Endothelial cell of hepatic sinusoid (primary cell): ENCODE results near the gene SSTR3.
"Not testable (repeated sequence)": the region's sequence is repeated elsewhere in the genome, so short reads cannot be mapped to it uniquely, and the experiment has no call there.

Experiments
- in situ Hi-C: cut with HindIII; loops from 2 replicates; pipeline ENCODE4 v1.10.0; 2017; ENCODE audit warnings: low sequenced_read_pairs

SSTR3 gene

DNA sequence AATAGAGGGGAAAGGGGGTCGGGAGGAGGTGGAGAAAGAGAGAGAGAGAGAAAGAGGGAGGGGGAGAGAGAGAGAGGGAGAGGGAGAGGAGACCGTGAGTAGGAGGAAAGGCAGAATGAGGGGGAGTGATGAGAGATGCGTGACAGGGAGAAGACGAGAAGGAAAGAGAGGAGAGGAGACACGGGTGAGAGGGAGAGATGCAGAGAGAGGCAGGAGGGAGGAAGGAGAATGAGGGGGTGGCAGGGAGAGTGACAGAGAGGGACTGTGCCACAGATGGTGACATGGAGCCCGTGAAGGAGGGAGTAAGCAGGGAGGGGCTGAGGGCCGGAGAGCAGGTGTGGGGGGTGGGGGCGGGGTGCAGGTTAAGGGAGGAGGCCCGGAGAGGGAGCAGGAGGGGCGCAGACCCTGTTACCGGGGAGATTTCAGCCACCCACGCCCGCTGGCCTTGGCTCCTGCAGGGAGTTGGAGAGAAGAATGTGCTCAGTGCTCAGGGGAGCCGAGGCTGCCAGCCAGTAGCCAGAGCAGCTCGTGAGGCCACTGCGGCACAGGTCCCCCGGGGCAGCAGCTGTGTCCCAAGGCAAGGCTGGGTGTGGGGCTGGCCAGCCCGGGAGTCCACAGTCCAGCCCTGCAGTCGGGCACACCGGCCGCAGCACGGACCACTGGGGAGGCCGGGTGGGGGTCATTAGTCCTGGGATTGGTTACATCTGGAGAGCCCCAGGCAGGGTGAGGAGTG, at the start of gene SSTR3:
SSTR3 (minus strand) TSS at position 304 of the 733 bp plus-strand sequence. CDS start 4,674 bp downstream, outside the sequence.
- in situ Hi-C loops, result loop anchor here (5.0 to 10.0 kb wide), 4 partner anchors 35 to 158 kb away; partner anchors contain the start of gene KCTD17

DNA sequence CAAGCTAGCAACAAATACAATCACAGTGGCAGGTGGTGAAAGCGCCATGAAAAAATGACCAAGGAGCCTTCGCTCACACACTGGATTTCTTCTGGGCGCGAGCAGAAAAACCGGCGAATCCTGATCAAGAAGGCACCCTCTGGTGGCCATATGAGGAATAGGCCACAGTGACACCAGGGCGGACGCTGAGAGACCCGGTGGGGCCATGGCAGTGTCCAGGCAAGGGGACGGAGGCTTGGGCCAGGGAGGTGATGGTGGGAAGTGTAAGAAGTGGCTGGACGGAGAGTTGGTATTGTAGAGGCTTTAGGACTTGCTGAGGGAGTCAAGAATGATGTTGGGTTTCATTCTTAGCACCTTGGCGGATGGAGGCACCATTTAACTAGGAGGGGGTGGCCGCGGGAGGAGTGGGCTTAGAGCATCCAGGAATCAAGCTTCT, 48.6 kb upstream of the SSTR3 start:
- in situ Hi-C loops, result loop anchor here (5.0 to 10.0 kb wide), 4 partner anchors 49 to 124 kb away; partner anchors contain the start of genes C1QTNF6 and SSTR3

DNA sequence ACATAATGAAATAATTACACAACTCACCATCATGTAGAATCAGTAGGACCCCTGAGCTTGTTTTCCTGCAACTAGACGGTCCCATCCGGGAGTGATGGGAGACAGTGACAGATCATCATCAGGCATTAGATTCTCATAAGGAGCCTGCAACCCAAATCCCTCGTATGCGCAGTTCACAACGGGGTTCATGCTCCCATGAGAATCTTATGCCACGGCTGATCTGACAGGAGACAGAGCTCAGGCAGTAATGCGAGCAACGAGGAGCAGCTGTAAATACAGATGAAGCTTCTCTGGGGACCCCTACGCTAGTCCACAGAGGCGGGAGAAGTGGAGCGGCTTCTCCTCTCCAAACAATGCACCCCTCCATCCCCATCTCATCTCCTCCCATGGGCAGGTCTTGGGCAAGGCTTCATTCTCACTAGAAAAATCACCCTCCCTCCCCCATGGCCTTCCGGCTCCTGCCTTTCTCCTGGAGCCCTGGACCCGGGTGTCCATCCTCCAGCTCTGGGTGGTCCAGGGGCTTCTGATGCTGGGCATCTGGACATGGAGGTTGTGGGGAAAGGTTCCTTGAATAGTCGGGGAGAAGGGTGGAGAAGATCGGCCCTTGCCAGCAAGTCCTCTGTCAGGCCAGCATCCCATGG, 48.0 kb upstream of the SSTR3 start:
- in situ Hi-C loops, result loop anchor here (5.0 to 10.0 kb wide), 4 partner anchors 48 to 125 kb away; partner anchors contain the start of genes C1QTNF6 and SSTR3

DNA sequence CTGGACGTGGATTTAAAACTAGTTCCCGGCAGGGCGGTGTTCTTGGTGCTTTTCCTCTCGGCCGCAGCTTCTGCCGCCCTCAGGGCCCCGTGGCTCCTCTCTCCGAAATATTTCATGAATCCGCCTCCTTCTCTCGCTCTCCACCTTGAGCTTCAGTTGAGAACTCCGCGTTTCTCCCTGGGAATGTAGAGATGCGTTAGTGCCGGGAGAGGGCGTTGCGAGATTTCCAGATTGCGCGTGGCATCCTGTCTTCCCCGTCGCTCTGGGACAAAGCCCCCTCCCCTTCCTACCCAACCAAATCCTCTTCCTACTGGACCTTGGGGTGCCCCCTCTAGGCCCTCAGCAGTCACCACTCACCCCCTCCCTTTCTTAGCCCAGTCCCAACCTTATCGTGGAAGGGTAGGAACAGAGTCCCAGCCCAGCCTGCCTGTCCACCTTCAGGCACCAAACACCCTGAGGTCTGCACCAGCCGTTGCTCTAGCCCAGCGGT, 47.3 kb upstream of the SSTR3 start:
- in situ Hi-C loops, result loop anchor here (5.0 to 10.0 kb wide), 4 partner anchors 47 to 125 kb away; partner anchors contain the start of genes C1QTNF6 and SSTR3

DNA sequence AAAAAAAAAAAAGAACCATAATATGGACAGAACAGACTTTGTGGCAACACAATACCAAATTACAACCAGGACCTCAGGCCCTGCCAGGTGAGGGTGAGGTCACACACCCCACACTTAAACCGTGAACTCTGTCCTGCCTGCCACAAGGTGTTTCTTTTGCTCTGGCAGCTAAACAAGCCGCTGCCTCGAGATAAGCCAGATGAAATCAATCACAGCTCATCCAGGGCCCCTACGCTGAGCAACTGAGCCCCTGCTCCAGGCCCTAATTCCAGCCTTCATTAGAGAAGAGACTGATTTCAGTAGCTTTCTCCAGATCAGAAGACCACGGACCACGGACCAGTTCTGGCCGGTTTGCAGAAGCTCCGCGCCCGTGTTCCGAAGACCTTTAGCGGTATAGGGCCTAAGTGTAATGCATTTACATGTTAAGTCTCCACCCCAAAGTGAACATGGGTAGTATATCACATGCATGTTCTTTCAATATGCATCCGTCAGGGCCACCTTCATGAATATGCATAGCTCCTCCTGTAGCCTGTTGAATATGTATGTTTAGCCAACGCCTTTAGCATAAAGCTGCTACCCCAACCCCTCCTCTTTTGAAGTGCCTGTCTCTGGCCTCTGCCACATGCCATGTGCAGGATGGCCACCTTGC, 46.6 kb upstream of the SSTR3 start:
- in situ Hi-C loops, result no loop called here

DNA sequence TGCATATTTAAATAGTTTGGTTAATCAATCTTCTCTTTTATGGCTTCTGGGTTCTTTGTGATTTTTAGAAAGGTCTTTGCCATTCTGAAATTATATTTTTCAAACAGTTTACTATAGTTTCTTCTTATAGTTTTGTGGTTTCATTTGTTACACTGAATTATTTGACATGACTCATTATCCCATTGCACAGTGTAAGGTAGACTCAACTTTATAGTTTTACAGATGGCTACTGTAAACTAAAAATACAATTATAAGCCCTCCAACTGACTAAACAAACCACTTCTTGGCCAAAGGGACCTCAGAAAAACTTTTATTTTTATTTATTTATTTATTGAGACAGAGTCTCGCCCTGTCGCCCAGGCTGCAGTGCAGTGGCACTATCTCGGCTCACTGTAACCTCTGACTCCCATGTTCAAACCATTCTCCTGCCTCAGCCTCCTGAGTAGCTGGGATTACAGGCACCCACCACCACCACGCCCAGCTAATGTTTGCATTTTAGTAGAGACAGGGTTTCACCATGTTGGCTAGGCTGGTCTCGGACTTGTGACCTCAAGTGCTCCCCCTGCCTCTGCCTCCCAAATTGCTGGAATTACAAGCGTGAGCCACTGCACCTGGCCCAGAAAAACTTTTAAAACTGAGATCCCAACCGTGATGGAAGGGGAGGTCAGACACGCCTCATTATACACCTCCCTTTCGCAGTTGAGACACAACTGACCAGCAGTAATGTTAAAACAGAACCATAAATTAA, 45.9 kb upstream of the SSTR3 start:
- in situ Hi-C loops, result no loop called here

DNA sequence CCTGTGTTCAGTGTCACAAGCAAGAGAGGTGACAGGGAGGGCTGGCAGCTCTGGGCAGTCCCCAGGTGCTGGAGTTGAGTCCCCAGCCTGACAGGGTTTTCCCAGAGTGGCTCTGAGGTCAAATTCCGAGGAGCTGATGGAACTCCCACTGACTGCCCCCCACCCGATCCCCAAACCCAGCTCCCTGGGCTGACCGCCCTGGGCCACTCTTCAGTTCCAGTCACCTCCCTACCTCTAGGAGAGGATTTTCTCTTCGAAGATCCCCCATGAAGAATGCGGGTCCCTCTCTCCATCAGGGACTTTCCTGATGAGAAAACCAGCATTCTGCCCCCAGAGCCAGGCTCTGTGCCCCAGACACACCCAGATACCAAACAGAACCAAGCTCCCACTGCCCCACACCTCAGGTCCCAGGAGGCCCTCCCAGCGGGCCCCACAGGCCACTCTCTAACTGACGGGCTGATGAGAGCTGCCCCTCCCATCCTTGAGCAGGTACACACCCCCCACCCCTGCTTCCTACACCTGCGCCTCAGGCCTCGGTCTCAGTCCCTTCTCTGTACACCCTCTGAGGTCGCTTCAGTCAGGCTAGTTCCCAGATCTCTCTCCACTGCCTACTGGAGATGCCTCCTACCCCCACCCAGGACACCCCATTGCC, 43.9 kb upstream of the SSTR3 start:
- in situ Hi-C loops, result no loop called here

DNA sequence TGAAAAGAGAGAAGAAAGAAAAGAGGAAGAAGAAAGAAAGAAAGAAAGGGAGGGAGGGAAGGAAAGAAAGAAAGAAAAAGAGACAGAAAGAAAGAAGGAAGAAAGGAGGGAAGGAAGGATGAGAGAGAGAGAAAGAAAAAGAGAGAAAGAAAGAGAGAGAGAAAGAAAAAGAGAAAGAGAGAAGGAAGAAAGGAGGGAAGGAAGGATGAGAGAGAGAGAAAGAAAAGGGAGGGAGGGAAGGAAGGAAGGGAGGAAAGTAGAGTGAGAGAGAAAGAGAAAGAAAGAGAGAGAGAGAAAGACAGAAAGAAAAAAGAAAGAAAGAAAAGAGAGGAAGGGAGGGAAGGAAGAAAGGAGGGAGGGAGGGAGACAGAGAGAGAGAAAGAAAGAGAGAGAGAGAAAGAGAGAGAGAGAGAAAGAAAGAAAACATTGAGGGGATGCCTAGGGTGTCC, 43.3 kb upstream of the SSTR3 start:
- in situ Hi-C loops, result no loop called here

DNA sequence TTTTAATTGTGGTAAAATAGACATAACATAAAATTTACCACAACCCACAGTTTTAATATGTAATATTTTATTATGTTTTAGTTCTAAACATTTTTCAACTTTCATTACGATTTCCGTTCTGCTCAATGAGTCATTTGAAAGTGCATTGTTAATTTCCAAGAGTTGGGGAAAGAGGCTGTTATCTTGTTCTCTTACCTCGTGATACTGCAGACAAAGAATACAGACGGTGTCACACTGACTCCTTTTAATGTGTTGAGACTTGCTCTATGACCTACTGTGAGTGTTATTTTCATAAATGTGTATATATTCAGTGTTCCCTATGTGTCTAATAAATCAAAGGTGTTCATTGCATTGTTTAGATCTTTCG, 42.6 kb upstream of the SSTR3 start:
- in situ Hi-C loops, result no loop called here

DNA sequence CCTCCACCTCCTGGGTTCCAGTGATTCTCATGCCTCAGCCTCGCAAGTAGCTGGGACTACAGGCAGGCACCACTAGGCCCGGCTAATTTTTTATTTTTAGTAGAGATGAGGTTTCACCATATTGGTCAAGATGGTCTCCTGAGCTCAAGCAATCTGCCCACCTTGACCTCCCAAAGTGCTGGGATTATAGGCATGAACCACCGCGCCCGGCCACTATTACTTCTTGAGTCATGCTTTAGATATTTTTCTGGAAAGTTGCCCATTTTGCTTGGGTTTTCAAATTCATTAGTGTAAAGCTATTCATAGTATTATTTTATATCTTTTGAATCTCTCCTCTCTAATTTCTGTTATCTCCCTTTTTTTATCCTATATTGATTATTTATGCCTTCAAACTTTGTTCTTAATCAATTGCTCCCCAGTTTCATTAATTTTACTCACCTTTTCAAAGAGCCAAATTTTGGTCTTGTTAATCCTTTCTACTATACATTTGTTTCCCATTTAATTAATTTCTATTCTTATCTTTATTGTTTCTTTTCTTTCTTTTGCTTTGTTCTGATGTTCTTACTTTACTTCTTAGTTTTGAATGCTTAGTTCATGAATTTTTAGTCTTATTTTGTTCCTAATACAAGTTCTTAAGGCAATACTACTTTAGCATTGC, 42.1 kb upstream of the SSTR3 start:
- in situ Hi-C loops, result no loop called here

DNA sequence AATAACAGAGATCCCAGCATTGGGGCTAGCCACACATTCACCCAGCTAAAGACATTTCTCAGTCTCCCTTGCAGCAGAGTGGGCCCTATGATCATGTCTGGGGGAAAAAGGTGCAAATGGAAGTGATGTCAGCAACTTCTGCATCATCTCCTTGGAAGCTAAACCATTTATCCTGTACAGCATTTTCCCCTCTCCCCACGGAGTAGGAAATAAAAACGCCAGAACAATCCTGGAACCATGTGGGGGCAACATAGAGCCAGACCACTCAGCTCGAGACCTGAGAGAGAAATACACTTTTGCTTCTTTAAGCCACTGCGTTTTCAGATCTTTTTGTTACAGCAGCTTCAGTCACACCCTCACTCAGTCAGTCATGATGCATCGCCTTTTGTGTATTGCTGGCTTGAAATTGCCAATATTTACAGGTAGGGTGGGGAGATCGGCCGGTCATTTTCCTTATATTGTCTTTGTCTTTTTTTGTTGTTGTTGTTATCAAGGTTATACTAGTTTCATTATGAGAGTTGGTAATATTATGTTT, 40.9 kb upstream of the SSTR3 start:
- in situ Hi-C loops, result no loop called here

DNA sequence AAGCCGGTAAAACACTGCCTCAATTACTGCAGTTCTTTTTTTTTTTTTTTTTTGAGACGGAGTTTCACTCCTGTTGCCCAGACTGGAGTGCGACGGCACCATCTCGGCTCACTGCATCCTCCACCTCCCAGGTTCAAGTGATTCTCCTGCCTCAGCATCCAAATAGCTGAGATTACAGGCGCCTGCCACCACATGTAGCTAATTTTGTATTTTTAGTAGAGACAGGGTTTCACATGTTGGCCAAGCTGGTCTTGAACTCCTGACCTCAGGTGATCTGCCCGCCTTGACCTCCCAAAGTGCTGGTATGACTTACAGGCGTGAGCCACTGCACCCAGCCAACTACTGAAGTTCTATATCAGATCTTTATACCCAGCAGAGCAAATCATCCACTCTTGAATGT, 39.6 kb upstream of the SSTR3 start:
- in situ Hi-C loops, result not testable (repeated sequence)

DNA sequence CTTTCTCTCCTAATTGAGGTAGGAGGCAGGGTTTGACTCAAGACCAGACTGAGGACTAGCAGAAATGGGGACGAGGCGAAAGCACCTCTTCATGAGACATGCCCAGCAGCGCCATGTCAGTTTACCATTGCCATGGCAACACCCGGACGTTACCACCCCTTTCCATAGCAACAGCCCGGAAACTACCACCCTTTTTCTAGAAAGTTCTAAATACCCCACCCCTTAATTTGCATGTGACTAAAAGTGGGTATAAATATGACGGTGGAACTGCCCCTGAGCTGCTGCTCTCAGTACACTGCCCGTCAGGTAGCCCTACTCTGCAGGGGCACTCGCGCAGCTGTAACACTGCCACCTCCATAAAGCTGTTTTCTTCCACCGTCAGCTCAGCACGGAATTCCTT, 37.7 kb upstream of the SSTR3 start:
- in situ Hi-C loops, result no loop called here

DNA sequence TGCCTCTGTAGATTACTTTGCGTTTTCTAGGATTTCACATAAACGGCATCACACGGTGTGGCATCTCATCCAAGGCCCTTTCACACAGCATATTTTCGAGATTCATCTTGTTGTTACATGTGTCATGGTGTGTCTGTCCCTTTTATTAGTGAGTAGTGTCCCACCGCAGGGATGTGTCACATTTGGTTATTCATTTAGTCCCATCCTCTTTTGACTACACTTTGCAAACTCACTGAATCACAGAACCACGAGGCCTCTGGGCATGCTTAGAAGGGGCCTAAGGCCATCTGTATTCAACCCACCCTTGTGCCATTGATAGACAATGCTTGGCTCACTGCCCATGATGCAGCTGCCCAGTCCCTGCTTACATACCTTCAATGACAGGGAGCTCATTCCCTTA, 36.0 kb upstream of the SSTR3 start:
- in situ Hi-C loops, result no loop called here

DNA sequence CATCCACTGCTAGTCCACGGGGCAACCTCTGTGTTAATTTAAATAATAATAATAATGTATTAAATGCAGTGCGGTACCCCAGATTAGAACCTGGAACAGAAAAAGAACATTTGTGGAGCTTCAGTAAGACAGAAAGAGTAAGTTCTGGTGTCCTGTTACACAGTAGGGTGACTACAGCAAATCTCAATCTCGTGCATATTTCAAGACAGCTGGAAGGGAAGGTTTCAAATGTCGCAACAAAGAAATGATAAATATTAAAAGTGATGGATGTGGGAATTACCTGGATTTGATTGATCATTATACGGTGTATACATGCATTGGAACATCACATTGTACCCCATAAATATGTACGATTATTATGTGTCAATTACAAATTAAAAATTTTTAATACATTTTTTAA, 33.5 kb upstream of the SSTR3 start:
- in situ Hi-C loops, result no loop called here

DNA sequence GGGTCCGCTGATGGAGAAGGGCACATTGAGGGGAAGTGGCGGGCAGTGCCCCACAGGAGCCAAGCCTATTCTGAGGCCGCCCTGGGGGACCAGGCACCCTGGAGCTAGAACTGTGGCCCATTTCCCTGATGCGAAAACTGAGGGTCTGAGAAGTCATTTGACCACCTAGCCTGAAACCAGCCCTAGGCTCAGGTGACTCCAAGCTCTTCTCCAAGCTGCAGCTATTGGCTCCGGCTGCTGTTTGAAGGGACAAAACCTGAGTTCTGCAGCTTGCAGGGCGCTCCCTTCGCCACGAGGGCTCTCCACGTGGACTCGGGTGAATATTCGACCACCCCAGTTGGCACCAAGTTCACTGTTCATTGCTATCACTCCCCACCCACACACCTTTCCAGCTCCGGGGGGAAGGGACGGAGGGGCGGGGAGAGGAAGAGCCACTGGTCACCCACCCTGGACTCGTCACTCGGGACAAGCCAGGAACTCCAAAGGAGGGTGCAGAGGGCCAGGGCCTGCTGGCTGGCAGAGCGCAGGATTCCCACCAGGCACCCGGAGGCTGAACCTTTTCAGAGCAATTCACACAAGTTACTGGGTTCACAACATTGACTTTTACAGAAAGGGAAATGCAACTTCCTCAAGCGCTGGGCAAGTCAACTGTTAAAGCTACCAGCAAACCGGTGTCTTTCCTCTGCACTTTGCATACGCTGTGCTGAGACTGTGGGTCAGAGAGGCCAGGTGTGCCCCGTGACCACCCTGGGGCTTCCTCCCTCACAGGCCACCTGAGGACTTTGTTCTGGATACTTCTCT, 32.8 kb upstream of the SSTR3 start:
- in situ Hi-C loops, result no loop called here

DNA sequence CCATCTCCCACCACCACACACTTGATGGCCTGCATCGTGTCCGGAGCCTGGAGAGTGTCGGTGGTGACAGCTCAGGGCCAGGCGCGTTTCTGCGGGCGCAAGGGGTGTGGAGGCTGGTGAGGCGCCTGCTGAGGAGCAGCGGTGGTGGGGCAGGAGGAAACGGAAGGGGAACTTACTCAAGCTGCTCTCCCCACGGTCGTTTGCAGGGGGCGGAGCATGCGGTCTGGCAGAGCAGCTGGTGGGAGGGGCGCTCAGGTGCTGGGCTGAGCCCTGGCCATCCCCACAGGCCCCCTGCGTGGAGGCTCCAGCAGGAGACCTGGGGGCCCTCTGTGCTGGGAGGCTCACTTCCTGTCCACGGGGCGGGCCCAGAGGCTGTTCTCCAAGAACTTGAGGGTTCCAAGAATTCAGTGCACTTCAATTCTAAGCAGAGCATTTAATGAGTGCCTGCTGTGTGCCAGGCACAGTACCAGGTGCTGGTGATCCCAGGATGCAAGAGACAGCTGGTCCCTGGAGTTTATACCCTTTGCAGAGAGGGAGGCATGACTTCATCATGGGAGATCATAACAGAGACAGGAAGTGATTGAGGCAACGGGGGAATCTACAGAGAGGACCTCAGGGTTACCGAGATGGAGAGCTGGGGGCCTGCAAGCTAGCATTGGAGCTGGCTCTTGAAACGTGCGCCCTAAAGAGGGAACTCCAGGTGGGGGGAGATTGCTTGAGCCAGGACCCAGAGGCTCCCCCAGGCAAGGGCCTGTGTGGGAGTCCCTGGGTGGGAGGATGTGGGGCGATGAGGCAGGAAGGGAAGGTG, 32.0 kb upstream of the SSTR3 start, which contains the start of gene RAC2:
RAC2 (minus strand) TSS at position 156 of the 808 bp plus-strand sequence; CDS start at position 35, 121 bp downstream.
- in situ Hi-C loops, result no loop called here
